ENCODE results near the gene GATA2.

The GATA2 gene

GRCh38 chr3:128487813-128488635 is 5.0 kb downstream of the GATA2 start:
- peak; percentile 92 for DNase-seq

- DNase-seq = no peak
These were observed 5.5 kb downstream of the GATA2 start for GRCh38 chr3:128487538-128487812.

DNA sequence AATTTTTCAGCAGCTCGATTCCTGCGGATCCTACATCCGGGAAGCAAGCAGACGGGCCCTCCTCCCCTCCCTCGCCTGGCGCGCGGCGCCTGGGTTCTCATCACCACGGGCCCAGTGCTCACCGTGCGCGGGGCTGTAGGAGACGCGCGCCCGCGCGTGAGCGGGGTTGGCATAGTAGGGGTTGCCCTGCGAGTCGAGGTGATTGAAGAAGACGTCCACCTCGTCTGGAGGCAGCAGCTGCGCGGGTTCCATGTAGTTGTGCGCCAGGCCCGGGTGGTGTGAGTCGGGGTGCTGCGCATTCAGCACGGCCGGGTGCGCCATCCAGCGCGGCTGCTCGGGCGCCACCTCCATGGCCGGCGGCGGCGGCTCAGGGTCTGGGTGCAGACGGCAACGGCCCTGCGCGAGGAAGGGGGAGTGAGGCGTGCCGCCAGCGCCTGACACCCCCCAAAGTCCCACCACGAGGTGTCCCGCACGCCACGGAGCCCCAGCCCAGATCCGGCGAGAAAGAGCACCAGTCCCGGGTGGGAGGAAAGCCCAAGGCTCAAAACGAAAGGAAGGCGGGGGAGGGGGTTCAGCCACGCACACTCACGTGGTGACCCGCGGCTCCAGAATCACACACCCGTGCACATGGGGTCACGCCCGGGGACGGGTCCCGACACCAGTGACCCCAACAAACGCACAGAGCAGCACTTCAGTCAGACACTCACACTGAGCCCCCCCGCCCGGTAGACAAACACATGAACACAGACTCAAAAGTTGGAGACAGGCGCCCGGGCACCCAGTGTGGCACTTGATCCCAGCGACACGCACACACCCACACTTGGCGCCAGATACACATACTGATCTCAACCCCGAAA is 6.1 kb downstream of the GATA2 start:
- peak; percentile 73 for DNase-seq

DNA sequence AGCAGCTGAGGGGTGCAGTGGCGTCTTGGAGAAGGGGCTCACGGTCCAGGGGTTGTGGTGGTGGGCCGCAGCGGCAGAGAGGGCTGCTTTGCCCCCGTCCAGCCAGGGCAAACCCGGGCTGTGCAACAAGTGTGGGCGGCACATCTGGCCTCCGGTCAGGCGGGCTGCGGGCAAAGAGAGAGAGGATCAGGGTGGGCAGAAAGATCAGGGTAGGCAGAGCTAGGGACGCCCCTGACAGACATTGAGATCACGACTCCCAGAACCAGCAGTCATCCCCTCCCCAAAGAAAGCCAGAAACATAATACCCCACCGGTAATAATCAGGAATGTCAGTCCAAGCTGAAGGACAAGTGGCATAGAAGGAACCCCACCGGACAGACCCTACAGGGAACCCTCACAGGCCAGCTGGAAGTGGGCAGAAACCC is 6.8 kb downstream of the GATA2 start:
- DNase-seq = no peak

DNA sequence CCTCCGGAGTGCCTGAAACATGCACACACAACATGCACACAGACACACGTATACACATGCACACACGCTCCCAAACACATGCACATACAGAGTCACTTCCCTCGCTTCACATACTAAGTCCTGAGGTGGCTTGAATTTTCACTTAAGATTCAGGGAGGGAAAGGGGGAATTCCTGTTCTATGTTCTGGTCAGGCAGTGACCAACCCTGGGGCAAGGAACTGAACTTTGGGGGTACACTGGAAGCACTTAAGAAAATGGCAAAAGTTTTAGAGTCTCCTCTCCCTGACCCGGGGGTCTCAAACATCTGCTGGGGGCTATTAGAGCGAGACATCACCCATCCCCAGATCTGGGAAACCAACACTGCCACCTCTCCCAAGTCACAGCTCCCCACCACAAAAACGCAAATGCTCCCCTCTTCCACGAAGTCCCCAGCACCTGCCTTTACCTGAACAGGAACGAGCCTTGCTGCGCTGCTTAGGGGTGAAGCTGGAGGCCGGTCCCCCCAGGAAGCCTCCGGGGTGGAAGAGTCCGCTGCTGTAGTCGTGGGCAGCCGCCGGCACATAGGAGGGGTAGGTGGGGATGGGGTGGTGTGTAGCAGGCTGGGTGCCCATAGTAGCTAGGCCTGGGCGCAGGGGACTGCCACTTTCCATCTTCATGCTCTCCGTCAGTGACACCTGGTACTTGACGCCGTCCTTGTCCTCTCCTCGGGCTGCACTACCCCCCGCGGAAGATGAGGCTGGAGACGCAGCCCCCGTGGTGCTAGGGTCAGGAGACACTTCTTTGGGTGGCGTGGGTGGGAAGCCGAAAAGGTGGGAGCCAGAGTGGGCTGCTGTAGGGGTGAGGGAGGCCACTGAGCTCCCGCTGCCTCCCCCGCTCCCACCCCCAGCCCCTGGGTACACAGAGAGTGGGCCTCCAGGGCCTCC is 7.5 kb downstream of the GATA2 start:
- DNase-seq = peak; percentile 57

- DNase-seq = peak; percentile 52
These were observed 8.4 kb downstream of the GATA2 start for GRCh38 chr3:128484404-128485281.

- peak; percentile 77 for DNase-seq
These were observed 9.2 kb downstream of the GATA2 start for GRCh38 chr3:128483657-128484403.

- DNase-seq = peak; percentile 77
These were observed 10.0 kb downstream of the GATA2 start for GRCh38 chr3:128482666-128483656.

GRCh38 chr3:128482175-128482574 is 10.8 kb downstream of the GATA2 start:
- DNase-seq = peak; percentile 64

DNA sequence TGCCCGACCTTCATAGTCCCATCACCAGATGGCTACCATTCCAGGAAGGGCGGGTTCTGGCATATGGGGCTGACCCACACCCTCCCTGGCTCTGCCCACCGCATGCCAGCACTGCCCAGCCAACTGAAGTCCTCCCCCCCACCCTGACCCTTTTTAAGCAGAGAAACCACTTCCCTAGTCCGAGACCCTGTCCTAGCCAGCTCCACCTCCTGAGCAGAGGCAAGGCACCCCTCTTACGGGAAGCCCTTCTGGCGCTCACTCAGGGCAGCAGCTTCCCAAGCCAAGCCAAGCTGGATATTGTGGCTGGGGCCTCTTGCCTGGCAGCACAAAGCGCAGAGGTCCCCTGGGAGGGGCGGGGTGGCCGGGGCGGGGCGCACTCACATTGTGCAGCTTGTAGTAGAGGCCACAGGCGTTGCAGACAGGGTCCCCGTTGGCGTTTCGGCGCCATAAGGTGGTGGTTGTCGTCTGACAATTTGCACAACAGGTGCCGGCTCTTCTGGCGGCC is 11.5 kb downstream of the GATA2 start:
- DNase-seq = peak; percentile 74

- DNase-seq = no peak
These were observed 12.1 kb downstream of the GATA2 start for GRCh38 chr3:128480717-128481437.

DNA sequence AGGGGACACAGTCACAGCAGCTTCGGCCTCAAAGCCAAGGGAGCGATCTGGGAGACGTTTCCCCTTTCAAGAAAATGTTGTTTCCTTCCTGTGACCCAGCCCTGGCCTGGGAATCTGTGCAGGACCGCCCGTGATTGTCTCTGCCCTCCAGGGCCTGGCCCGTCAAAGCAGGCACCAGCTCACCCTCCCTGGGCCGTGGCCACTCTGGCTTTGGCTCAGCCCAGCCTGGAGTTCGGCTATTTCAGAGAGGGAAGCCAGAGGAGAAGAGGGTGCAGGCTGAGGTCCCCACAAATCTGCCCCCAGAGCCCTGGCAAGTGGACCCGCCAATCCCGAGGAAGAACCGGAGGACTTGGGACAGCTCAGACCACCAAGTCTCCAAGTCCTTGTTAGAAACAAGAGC is 12.7 kb downstream of the GATA2 start:
- DNase-seq = no peak

DNA sequence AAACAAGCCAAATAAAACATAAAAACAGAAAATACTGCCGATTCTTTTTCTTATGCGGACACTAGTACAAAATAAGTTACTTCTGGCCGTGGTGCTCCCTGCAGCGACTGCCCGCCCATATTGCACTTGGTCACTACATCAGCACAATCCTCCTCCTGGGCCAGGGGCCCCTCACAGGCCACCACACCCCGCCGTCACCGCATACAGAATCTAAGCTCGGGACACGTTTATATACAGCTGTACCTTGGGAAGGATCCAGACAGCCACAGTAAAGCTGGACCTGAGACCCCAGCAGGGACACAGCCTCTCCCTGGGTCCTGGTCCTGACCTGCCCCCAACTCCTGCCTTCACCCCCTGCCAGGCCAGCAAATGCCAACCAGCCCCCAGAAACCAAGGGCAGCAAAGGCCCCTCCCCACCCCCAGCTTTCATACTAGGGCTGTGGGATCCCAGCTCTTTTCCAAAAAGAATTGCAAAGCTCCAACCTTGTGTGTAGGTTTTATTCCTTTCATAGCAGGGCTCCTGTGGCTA is 13.4 kb downstream of the GATA2 start:
- DNase-seq = no peak

GRCh38 chr3:128478576-128479506 is 14.2 kb downstream of the GATA2 start:
- DNase-seq = no peak

GRCh38 chr3:128476659-128477058 is 16.3 kb downstream of the GATA2 start:
- no peak for DNase-seq

DNA sequence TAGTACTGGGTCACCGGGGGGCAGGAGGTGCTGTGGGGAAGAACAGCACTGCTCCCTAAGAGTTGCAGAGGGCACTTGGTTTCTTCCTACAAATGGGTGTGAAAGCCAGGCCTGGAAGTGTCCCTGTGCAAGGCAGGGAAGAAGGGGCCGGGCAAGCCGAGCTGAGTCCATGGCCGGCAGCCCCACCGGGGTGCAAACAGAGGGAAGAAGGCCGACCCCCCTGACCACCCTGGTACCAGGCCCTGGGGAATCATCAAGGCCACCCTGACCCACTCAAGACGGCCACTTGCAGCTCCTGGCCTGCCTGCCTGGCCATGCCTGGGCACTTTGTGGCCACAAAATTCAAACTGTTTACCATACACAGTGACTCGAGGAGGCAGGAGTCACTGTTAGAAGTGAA is 17.6 kb downstream of the GATA2 start:
- no peak for DNase-seq

- DNase-seq = no peak
These were observed 19.3 kb downstream of the GATA2 start for GRCh38 chr3:128473737-128474136.

- DNase-seq = peak; percentile 69
These were observed 19.9 kb downstream of the GATA2 start for GRCh38 chr3:128473180-128473519.
